ENCODE measurements around the gene NUBPL. TPM values are rescaled to one million over a fixed set of nuclear protein-coding genes. Genes with fewer than 3 reads are reported as not detected.

Gene NUBPL
- total and polyA plus RNA-seq, 10 donors, result 4.1 to 28.2 (median 13.9) TPM

DNA sequence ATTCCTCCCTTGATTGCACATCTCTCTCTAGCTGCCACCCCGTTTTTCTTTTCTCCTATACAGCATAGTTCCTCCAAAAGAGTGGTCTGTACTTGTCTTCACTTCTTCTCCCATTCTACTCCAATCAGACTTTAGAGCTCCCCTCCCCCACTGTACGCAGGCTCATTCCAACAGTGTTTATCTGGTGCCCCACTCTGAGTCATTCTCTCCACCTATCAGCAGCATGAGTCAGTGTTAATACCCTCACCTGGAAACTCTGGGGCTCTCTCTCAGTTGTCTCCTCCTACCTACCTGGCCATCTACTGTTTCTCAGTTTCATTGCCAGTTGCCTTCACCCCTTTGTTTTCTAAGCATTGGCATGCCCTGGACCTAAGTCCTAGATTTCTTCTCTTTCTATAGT, 340.8 kb downstream of the NUBPL start:
- intact Hi-C loops (cut with DNase I; ENCODE audit: low total_unique reads), result no loop called here
- WGBS, 5 donors, result 71 to 86% (median 73%) methylated on average over 2 of the region's 2 CpGs
- TF ChIP-seq POLR2A (IDR thresholded peaks at IDR 0.05), result no peak
- TF ChIP-seq, protein P1, sequence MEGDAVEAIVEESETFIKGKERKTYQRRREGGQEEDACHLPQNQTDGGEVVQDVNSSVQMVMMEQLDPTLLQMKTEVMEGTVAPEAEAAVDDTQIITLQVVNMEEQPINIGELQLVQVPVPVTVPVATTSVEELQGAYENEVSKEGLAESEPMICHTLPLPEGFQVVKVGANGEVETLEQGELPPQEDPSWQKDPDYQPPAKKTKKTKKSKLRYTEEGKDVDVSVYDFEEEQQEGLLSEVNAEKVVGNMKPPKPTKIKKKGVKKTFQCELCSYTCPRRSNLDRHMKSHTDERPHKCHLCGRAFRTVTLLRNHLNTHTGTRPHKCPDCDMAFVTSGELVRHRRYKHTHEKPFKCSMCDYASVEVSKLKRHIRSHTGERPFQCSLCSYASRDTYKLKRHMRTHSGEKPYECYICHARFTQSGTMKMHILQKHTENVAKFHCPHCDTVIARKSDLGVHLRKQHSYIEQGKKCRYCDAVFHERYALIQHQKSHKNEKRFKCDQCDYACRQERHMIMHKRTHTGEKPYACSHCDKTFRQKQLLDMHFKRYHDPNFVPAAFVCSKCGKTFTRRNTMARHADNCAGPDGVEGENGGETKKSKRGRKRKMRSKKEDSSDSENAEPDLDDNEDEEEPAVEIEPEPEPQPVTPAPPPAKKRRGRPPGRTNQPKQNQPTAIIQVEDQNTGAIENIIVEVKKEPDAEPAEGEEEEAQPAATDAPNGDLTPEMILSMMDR (IDR thresholded peaks at IDR 0.05 in 8 of 11, conservative IDR thresholded peaks at IDR 0.05 in 3 of 11), result no peak
- no peak for TF ChIP-seq POLR2AphosphoS5 (IDR thresholded peaks at IDR 0.05)
- Histone ChIP-seq H3K27me3 (replicated peaks in 1 of 7) (no peaks in the 10 kb centered on the region), H3K27ac (no peak overlapping the region), H3K9me3 (no peaks in the 10 kb centered on the region), H3K4me3 (no peak overlapping the region), H3K4me1 (peaks cover 0 to 20% (median 0%) of the 10 kb centered on the region in 6 donors), H3K36me3 (no peaks in the 10 kb centered on the region)
- DNase-seq, result no peak

DNA sequence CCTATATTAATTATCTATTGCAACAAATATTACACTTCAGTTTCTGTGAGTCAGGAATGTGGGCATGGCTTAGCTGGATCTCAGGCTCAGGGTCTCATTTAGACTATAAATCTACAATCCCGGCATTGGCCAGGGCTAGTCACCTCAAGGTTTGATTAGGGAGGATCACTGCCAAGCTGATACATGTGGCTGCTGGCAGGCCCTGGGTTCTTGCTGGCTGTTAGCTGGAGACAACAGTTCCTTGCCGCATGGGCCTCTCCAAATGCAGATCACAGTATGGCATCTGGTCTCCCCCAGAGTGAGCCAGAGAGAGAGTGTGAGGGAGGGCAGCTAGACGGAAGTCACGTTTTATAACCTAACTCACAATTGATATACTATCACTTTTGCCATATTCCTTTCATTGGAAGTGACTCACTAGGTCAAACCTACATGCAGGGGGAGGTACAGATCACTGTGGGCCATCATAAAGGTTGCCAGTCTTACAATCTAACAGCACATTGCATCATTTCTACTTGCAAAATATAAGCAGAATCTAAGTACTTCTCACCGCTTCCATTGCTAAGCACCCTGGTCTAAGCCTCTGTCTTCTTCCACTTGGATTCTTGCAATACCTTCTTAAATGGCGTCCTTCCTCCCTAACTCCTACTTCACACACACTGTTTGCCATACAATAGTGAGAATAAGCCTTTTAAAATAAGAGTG, 341.9 kb downstream of the NUBPL start:
- TF ChIP-seq POLR2AphosphoS5 (IDR thresholded peaks at IDR 0.05), result no peak
- no peak for TF ChIP-seq POLR2A (IDR thresholded peaks at IDR 0.05)
- TF ChIP-seq, protein P1 (IDR thresholded peaks at IDR 0.05 in 8 of 11, conservative IDR thresholded peaks at IDR 0.05 in 3 of 11), result no peak
- DNase-seq, result no peak
- Histone ChIP-seq H3K4me1 (peaks cover 0 to 13% (median 0%) of the 10 kb centered on the region in 6 donors), H3K4me3 (no peak overlapping the region), H3K27me3 (replicated peaks in 1 of 7) (no peaks in the 10 kb centered on the region), H3K9me3 (no peaks in the 10 kb centered on the region), H3K36me3 (no peaks in the 10 kb centered on the region), H3K27ac (no peak overlapping the region)
- 79 to 95% (median 84%) methylated on average over 6 of the region's 6 CpGs for WGBS, 5 donors
- intact Hi-C loops (cut with DNase I; ENCODE audit: low total_unique reads), result no loop called here

DNA sequence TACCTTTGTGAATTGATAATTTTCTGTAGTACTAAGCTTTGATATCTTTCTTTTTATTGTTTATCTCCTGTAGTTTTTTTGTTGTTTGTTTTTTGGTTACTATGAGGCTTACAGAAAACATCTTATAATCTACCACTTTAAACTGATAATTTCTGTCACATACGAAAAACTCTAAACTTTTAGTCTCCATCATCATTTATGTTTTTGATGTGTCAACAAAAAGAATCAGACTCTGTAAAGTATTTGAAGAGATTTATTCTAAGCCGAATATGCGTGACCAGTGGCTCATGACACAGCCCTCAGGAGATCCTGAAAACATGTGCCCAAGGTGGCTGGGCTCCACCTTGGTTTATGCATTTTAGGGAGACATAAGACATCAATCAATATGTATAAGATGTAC, 348.8 kb downstream of the NUBPL start:
- Histone ChIP-seq H3K4me1 (no peaks in the 10 kb centered on the region), H3K4me3 (no peak overlapping the region), H3K27ac (no peak overlapping the region), H3K27me3 (replicated peaks in 1 of 7) (no peaks in the 10 kb centered on the region), H3K9me3 (peaks cover 0 to 37% (median 28%) of the 10 kb centered on the region in 8 donors), H3K36me3 (no peaks in the 10 kb centered on the region)
- WGBS, 5 donors, result 92 to 99% (median 95%) methylated on average over 3 of the region's 3 CpGs
- TF ChIP-seq POLR2A (IDR thresholded peaks at IDR 0.05), result no peak
- TF ChIP-seq, protein P1 (IDR thresholded peaks at IDR 0.05 in 8 of 11, conservative IDR thresholded peaks at IDR 0.05 in 3 of 11), result no peak
- TF ChIP-seq POLR2AphosphoS5 (IDR thresholded peaks at IDR 0.05), result no peak
- DNase-seq, result no peak
- intact Hi-C loops (cut with DNase I; ENCODE audit: low total_unique reads), result no loop called here

Small RNA genes within 50 kb of the gene (small RNA-seq; reads per million reads assigned to genes)
- gene RNU6-455P (0 reads per million in 4 donors), gene RNU6-602P (0 reads per million in 4 donors)

Other genes starting within 250 kb of the NUBPL start
- 10 to 100 TPM; 22.1 to 52.2 (median 36.0) TPM for gene HEATR5A, start 140.9 kb upstream of the NUBPL start, total RNA-seq
- 1 to 10 TPM; 4.4 to 7.5 (median 5.0) TPM for gene HEATR5A, start 140.9 kb upstream of the NUBPL start, polyA plus RNA-seq
- gene DTD2, start 103.9 kb upstream of the NUBPL start, total RNA-seq, result 10 to 100 TPM; 14.2 to 27.7 (median 18.3) TPM
- 10 to 100 TPM in 1 of 3 donors, 1 to 10 TPM in 2; 5.6 to 15.4 (median 9.8) TPM for gene DTD2, start 103.9 kb upstream of the NUBPL start, polyA plus RNA-seq
- gene GPR33, start 73.4 kb upstream of the NUBPL start, total RNA-seq, result not detected
- not detected for gene GPR33, start 73.4 kb upstream of the NUBPL start, polyA plus RNA-seq